ENCODE data around the gene TADA2B. TPM values are rescaled to one million over a fixed set of nuclear protein-coding genes. Genes with fewer than 3 reads are reported as not detected.

Gene TADA2B
- total RNA-seq, 1 experiment from 2014 or later, result 14.3 TPM

- Mint-ChIP-seq H3K4me1 (peaks cover 8% of the 10 kb centered on the region), H3K9me3 (no peaks in the 10 kb centered on the region), H3K27ac (no peak overlapping the region), H3K27me3 (ENCODE audit: low read depth) (no peaks in the 10 kb centered on the region), H3K36me3 (peaks cover 67% of the 10 kb centered on the region), H3K4me3 (no peak overlapping the region)
- no peak for ATAC-seq
- no peak for DNase-seq (ENCODE audit: low spot score)
- CTCF ChIA-PET, result no interaction called here
- TF ChIP-seq ZNF263 (CRISPR knock-in tag; IDR thresholded peaks at IDR 0.05; ENCODE audit: low read depth) (no peak), FOXP4 (CRISPR knock-in tag; IDR thresholded peaks at IDR 0.05) (no peak), CREM (CRISPR knock-in tag; IDR thresholded peaks at IDR 0.05) (no peak), ZBTB21 (CRISPR knock-in tag; IDR thresholded peaks at IDR 0.05; ENCODE audit: borderline replicate concordance) (no peak), PRDM15 (CRISPR knock-in tag; IDR thresholded peaks at IDR 0.05) (no peak), NFATC4 (CRISPR knock-in tag; IDR thresholded peaks at IDR 0.05) (no peak), GABPB1 (CRISPR knock-in tag; IDR thresholded peaks at IDR 0.05) (no peak), TCF7 (CRISPR knock-in tag; IDR thresholded peaks at IDR 0.05; ENCODE audit: low read depth) (no peak), ZNF219 (CRISPR knock-in tag; IDR thresholded peaks at IDR 0.05; ENCODE audit: borderline replicate concordance) (no peak), E2F4 (CRISPR knock-in tag; IDR thresholded peaks at IDR 0.05; ENCODE audit: borderline replicate concordance, low read depth) (no peak), RORB (CRISPR knock-in tag; IDR thresholded peaks at IDR 0.05) (no peak), ZNF317 (CRISPR knock-in tag; IDR thresholded peaks at IDR 0.05; ENCODE audit: borderline replicate concordance, low read depth) (no peak), IRF2 (CRISPR knock-in tag; IDR thresholded peaks at IDR 0.05; ENCODE audit: borderline replicate concordance, low read depth) (no peak), TP53 (CRISPR knock-in tag; IDR thresholded peaks at IDR 0.05) (no peak), ETV6 (CRISPR knock-in tag; IDR thresholded peaks at IDR 0.05) (no peak)
- TF ChIP-seq, protein P1, sequence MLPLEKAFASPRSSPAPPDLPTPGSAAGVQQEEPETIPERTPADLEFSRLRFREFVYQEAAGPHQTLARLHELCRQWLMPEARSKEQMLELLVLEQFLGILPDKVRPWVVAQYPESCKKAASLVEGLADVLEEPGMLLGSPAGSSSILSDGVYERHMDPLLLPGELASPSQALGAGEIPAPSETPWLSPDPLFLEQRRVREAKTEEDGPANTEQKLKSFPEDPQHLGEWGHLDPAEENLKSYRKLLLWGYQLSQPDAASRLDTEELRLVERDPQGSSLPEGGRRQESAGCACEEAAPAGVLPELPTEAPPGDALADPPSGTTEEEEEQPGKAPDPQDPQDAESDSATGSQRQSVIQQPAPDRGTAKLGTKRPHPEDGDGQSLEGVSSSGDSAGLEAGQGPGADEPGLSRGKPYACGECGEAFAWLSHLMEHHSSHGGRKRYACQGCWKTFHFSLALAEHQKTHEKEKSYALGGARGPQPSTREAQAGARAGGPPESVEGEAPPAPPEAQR (CRISPR knock-in tag; IDR thresholded peaks at IDR 0.05), result no peak
- POLR2A ChIA-PET, result no interaction called here
Measured at GRCh38 chr4:7013175-7013574, 30.0 kb upstream of the TADA2B start.

- CTCF ChIA-PET, result no interaction called here
- Mint-ChIP-seq H3K4me1 (peaks cover 4% of the 10 kb centered on the region; the same call in 1 of the 2 replicates), H3K27me3 (ENCODE audit: low read depth) (no peaks in the 10 kb centered on the region), H3K4me3 (no peak overlapping the region), H3K27ac (no peak overlapping the region), H3K9me3 (no peaks in the 10 kb centered on the region), H3K36me3 (peaks cover 66% of the 10 kb centered on the region)
- DNase-seq (ENCODE audit: low spot score), result no peak
- POLR2A ChIA-PET, result no interaction called here
- ATAC-seq, result no peak
- TF ChIP-seq, protein P2, sequence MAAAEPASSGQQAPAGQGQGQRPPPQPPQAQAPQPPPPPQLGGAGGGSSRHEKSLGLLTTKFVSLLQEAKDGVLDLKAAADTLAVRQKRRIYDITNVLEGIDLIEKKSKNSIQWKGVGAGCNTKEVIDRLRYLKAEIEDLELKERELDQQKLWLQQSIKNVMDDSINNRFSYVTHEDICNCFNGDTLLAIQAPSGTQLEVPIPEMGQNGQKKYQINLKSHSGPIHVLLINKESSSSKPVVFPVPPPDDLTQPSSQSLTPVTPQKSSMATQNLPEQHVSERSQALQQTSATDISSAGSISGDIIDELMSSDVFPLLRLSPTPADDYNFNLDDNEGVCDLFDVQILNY (CRISPR knock-in tag; IDR thresholded peaks at IDR 0.05), result no peak
- no peak for TF ChIP-seq NFE2L1 (CRISPR knock-in tag; IDR thresholded peaks at IDR 0.05)
- TF ChIP-seq ATF1 (CRISPR knock-in tag; IDR thresholded peaks at IDR 0.05), result no peak
- no peak for TF ChIP-seq MYBL2 (CRISPR knock-in tag; IDR thresholded peaks at IDR 0.05)
- TF ChIP-seq, protein P1 (CRISPR knock-in tag; IDR thresholded peaks at IDR 0.05), result no peak
- TF ChIP-seq EMX1 (CRISPR knock-in tag; IDR thresholded peaks at IDR 0.05), result no peak
- no peak for TF ChIP-seq MAX (CRISPR knock-in tag; IDR thresholded peaks at IDR 0.05)
- TF ChIP-seq AR (CRISPR knock-in tag; IDR thresholded peaks at IDR 0.05), result no peak
Measured at GRCh38 chr4:7014815-7015214, 28.4 kb upstream of the TADA2B start.

Data from WTC11 (cell line).